GM18861 (cell line): Measurements from ENCODE around the gene NECAP2.

Experiments
- ATAC-seq: cut with Tn5 transposase; IDR thresholded peaks from one replicate; pipeline ENCODE4 v1.9.1; 2021; ENCODE audit not compliant: unreplicated experiment

The NECAP2 gene

GRCh38 chr1:16440470-16441281 is at the start of gene NECAP2:
Gene NECAP2, plus strand, starts transcription at chr1:16440724. Its CDS starts 38 bp downstream, at chr1:16440762.
- ATAC-seq: peak; percentile 85

GRCh38 chr1:16391411-16391810 is 49.1 kb upstream of the NECAP2 start:
- no peak for ATAC-seq

- ATAC-seq: no peak
Measured at GRCh38 chr1:16392740-16393569, 47.6 kb upstream of the NECAP2 start.

GRCh38 chr1:16393570-16394521 is 46.7 kb upstream of the NECAP2 start:
- ATAC-seq: no peak

- ATAC-seq: no peak
Measured at GRCh38 chr1:16394977-16395376, 45.5 kb upstream of the NECAP2 start.

- ATAC-seq: no peak
Measured at GRCh38 chr1:16396591-16396990, 43.9 kb upstream of the NECAP2 start.

- ATAC-seq: no peak
Measured at GRCh38 chr1:16397120-16397519, 43.4 kb upstream of the NECAP2 start.

- ATAC-seq: no peak
Measured at GRCh38 chr1:16398371-16398953, 42.1 kb upstream of the NECAP2 start.

GRCh38 chr1:16402742-16403141 is 37.8 kb upstream of the NECAP2 start:
- no peak for ATAC-seq

- ATAC-seq: no peak
Measured at GRCh38 chr1:16405441-16405840, 35.1 kb upstream of the NECAP2 start.

- no peak for ATAC-seq
Measured at GRCh38 chr1:16406868-16407267, 33.7 kb upstream of the NECAP2 start.

GRCh38 chr1:16409536-16410152 is 30.9 kb upstream of the NECAP2 start:
- no peak for ATAC-seq

- ATAC-seq: no peak
Measured at GRCh38 chr1:16410803-16411202, 29.7 kb upstream of the NECAP2 start.

- no peak for ATAC-seq
Measured at GRCh38 chr1:16413191-16413590, 27.3 kb upstream of the NECAP2 start.

- ATAC-seq: no peak
Measured at GRCh38 chr1:16418823-16419425, 21.6 kb upstream of the NECAP2 start.

- peak; percentile 93 for ATAC-seq
Measured at GRCh38 chr1:16420424-16421118, 20.0 kb upstream of the NECAP2 start.

- ATAC-seq: no peak
Measured at GRCh38 chr1:16421201-16421600, 19.3 kb upstream of the NECAP2 start.

GRCh38 chr1:16422041-16422440 is 18.5 kb upstream of the NECAP2 start:
- ATAC-seq: no peak
